ENCODE data around the gene CLEC2L. TPM values are rescaled to one million over a fixed set of nuclear protein-coding genes. Genes with fewer than 3 reads are reported as not detected.

CLEC2L gene
- total RNA-seq, 1 donor from 2014 or later: not detected

DNA sequence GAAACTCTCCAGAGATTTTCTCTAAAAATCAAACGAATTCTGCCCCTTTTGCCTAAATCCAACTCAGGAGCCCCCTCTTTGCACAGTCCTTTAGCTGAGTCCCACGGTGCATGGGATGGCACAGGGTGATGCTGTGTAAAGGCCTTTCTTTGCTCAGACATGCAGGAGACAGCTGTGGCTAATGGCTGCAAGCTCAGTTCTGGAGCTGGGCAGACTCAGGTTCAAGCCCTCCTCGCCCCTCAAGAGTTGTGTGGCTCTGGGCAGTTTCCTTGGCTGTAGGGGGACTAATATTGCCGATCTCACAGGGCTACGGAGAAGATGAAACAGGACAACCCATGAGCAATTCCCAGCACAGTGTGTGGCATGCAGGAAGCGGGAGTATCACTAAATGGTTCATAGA, 42.6 kb downstream of the CLEC2L start:
- H3K9ac ChIP-seq (ENCODE audit: low read length): no peak overlapping the region
- Mint-ChIP-seq H3K9me3 (ENCODE audit: unreplicated experiment) (peaks cover 3% of the 10 kb centered on the region), H3K27ac (ENCODE audit: unreplicated experiment) (no peak overlapping the region), H3K4me1 (ENCODE audit: low read depth, unreplicated experiment) (no peaks in the 10 kb centered on the region), H3K36me3 (ENCODE audit: low read depth, unreplicated experiment) (peaks cover 10% of the 10 kb centered on the region), H3K4me3 (ENCODE audit: unreplicated experiment) (no peak overlapping the region), H3K27me3 (ENCODE audit: low read depth, unreplicated experiment) (peaks cover 2% of the 10 kb centered on the region)
- no peak for FAIRE-seq
- H3K4me1 ChIP-seq (ENCODE audit: insufficient read depth, low read length): no peaks in the 10 kb centered on the region
- H3K36me3 ChIP-seq (ENCODE audit: insufficient read depth, low read length): peaks cover 5% of the 10 kb centered on the region
- H4K20me1 ChIP-seq (ENCODE audit: insufficient read depth, low read length): peaks cover 8% of the 10 kb centered on the region
- TF ChIP-seq EZH2 (IDR thresholded peaks at IDR 0.05; ENCODE audit: insufficient read depth, low read length): no peak
- TF ChIP-seq, protein P1, sequence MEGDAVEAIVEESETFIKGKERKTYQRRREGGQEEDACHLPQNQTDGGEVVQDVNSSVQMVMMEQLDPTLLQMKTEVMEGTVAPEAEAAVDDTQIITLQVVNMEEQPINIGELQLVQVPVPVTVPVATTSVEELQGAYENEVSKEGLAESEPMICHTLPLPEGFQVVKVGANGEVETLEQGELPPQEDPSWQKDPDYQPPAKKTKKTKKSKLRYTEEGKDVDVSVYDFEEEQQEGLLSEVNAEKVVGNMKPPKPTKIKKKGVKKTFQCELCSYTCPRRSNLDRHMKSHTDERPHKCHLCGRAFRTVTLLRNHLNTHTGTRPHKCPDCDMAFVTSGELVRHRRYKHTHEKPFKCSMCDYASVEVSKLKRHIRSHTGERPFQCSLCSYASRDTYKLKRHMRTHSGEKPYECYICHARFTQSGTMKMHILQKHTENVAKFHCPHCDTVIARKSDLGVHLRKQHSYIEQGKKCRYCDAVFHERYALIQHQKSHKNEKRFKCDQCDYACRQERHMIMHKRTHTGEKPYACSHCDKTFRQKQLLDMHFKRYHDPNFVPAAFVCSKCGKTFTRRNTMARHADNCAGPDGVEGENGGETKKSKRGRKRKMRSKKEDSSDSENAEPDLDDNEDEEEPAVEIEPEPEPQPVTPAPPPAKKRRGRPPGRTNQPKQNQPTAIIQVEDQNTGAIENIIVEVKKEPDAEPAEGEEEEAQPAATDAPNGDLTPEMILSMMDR (IDR thresholded peaks at IDR 0.05; ENCODE audit: insufficient read depth, low read depth, low read length): no peak
- H2AFZ ChIP-seq (ENCODE audit: low read depth, low read length): no peak overlapping the region
- H3K79me2 ChIP-seq (ENCODE audit: insufficient read depth, low read length): no peaks in the 10 kb centered on the region
- DNase-seq (ENCODE audit: low read depth): no peak
- no peak overlapping the region for H3K27ac ChIP-seq (ENCODE audit: low read depth, low read length)
- H3K9me3 ChIP-seq (ENCODE audit: insufficient read depth, low read depth, low read length): no peaks in the 10 kb centered on the region
- H3K4me2 ChIP-seq (ENCODE audit: low read length): no peak overlapping the region
- H3K27me3 ChIP-seq (ENCODE audit: insufficient read depth, low read length): no peaks in the 10 kb centered on the region
- no peak overlapping the region for H3K4me3 ChIP-seq (ENCODE audit: insufficient read depth, low read depth, low read length)

DNA sequence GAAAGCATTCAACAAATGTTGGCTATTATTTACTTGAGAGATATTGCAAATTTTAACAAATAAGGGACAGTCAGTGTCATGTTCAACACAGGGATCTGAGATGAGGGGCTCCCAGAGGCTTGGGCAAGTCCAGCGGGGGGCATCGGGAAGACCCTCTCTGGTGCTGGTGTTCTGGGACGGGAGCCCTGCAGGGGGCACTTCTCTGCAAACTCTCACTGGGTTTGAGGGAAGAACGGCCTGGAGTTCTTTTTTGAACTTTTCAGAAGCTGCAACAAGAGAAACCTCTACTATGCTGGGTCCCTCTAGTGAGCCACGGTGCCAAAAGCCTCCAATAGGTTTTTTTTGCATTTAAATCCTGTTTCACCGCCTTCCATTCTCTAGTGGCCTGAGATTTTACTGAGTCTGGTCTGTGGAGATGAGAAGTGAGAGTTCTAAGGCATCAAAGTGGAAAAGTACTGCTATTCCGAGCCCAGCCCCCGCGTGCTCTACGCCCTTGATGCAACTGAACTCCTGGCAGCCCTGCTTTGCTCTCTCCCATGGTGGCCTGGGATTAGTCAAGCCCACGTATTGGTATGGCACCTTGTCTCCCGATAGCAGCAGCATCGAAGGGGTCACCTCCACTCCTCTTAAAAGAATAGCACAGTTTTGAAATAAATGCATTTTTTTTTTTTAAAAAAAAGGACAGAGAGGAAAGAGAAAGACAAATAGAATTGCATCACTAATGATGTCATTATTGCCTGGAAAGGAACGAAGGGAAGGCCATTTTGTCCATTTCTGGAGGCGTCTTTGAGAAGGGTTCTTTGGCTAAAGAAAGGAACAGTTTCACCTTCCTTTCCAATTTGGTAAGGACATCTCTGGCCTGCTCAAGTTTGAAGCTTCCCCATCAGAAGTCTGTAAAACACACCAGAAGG, 43.5 kb downstream of the CLEC2L start:
- no peak for FAIRE-seq
- no peak overlapping the region for H3K4me3 ChIP-seq (ENCODE audit: insufficient read depth, low read depth, low read length)
- no peak for DNase-seq (ENCODE audit: low read depth)
- H3K27me3 ChIP-seq (ENCODE audit: insufficient read depth, low read length): no peaks in the 10 kb centered on the region
- H3K4me3 Mint-ChIP-seq (ENCODE audit: unreplicated experiment): no peak overlapping the region
- H3K9ac ChIP-seq (ENCODE audit: low read length): no peak overlapping the region
- H3K4me1 Mint-ChIP-seq (ENCODE audit: low read depth, unreplicated experiment): no peaks in the 10 kb centered on the region
- no peaks in the 10 kb centered on the region for H3K4me1 ChIP-seq (ENCODE audit: insufficient read depth, low read length)
- peaks cover 8% of the 10 kb centered on the region for H4K20me1 ChIP-seq (ENCODE audit: insufficient read depth, low read length)
- H3K27ac Mint-ChIP-seq (ENCODE audit: unreplicated experiment): no peak overlapping the region
- H3K9me3 ChIP-seq (ENCODE audit: insufficient read depth, low read depth, low read length): no peaks in the 10 kb centered on the region
- H3K27me3 Mint-ChIP-seq (ENCODE audit: low read depth, unreplicated experiment): peaks cover 2% of the 10 kb centered on the region
- H3K79me2 ChIP-seq (ENCODE audit: insufficient read depth, low read length): no peaks in the 10 kb centered on the region
- H2AFZ ChIP-seq (ENCODE audit: low read depth, low read length): no peak overlapping the region
- H3K27ac ChIP-seq (ENCODE audit: low read depth, low read length): no peak overlapping the region
- H3K4me2 ChIP-seq (ENCODE audit: low read length): no peak overlapping the region
- H3K9me3 Mint-ChIP-seq (ENCODE audit: unreplicated experiment): peaks cover 3% of the 10 kb centered on the region
- TF ChIP-seq EZH2 (IDR thresholded peaks at IDR 0.05; ENCODE audit: insufficient read depth, low read length): no peak
- TF ChIP-seq, protein P1 (IDR thresholded peaks at IDR 0.05; ENCODE audit: insufficient read depth, low read depth, low read length): no peak
- H3K36me3 ChIP-seq (ENCODE audit: insufficient read depth, low read length): peaks cover 5% of the 10 kb centered on the region
- H3K36me3 Mint-ChIP-seq (ENCODE audit: low read depth, unreplicated experiment): peaks cover 10% of the 10 kb centered on the region
